HK-2 (cell line): ENCODE data around the gene ATG13.

Source experiments
- DNase-seq: peaks from one replicate; pipeline ENCODE4 v3.0.0-alpha.2; 2018; ENCODE audit not compliant: unreplicated experiment

Gene ATG13

DNA sequence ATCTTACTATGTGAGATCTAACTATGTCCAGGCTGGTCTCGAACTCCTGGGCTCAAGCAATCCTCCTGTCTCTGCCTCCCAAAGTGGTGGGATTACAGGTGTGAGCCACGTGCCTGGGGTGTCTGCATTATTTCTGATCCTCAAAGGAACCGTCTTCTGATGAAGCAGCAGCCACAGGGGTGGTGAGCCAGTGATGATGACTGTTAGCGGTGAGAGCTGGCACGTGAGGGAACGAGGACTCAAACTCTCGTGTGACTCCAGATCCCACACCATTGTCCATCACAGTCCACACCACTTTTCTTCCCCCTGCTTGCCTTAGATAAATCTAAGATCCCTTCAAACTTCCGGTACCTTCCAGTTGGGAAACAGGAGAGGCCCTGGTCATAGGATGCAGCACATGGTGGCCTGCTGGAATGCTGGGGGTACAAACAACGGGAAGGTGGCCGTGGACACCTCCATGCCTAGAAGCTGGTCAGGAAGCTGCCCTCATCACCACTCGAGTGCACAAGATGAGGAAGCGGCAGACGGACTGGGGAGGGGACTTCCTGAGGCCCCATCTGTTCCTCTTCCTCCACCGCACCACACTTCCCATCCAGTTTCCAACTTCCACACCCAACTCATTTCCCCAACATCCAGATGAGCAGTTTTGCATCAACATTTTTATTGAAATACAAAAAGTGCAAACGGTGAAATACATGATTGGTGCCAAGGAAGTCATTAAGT lies 59.2 kb downstream of the ATG13 start:
- no peak for DNase-seq

DNA sequence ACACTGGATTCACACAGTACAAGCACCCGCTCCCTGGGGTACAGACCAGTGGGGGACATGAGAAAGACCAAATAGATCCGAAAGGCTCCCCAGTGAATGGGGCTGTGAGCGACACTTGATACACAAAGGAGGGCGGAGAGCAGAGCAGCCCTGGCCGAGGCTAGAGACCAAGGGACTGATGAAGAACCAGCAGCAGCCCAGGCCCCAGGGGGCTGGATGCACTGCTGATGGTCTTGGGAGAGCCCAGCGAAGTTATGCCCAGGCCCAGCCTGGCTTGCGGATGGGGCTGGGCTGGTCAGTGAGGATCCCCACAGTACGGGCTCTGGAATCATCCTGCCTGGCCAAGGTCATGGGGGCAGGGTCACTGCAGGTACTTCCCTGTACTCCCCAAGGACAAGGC lies 59.8 kb downstream of the ATG13 start:
- no peak for DNase-seq

DNA sequence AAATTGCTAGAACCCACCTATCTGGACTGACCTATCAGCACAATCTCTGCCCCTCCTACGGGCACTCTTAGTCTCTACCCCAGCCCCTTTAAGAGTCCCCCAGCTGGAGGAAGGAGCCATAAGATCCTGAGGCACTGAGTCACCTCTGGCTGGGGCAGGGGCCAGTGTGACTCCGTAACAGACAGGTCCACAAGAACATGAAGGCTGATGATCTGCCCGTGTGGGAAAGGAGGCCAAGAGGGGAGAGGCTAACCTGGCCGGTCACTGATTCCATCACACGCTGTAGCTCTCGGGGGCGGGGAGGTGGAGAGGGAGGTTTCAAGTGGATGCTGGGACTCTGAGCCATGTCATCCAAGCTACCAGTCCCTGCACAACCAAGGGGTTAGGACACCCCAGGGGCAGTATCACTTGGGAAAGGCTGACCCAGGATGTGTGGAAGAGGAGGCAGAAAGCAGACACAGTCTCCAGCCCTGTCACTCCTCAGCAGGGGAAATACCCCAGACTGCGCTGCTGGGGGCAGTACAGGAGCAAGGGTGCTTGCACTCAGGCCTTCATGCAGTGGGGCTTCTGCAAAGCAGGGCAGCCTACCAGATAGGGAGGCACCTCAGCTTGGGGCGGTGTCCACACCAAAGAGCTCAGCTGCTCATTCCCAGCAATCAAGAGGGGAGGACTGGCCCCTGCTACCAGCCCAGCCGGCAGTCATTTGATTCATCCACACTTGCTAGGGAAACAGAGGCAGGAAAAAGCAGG lies 60.8 kb downstream of the ATG13 start:
- peak; percentile 33 for DNase-seq

DNA sequence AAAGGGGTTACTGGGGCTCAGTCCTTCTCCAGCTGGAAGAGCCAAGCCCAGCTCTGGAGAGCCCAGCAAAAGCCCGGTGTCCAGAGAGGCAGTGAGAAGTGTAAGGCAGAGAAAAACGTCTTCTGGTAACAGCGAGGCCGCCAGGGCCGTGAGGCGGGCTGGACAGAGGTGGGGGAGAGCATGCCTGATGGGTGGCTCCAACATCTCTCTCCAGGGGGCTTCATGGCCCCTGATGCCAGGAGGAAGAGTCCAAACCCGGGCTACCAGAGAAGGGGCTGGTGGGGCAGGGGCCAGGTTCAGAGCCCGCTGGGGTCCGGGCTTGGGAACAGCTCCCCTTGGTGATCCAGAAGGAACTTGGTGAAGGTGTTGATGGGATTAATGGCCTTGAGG lies 61.4 kb downstream of the ATG13 start:
- DNase-seq, result no peak

DNA sequence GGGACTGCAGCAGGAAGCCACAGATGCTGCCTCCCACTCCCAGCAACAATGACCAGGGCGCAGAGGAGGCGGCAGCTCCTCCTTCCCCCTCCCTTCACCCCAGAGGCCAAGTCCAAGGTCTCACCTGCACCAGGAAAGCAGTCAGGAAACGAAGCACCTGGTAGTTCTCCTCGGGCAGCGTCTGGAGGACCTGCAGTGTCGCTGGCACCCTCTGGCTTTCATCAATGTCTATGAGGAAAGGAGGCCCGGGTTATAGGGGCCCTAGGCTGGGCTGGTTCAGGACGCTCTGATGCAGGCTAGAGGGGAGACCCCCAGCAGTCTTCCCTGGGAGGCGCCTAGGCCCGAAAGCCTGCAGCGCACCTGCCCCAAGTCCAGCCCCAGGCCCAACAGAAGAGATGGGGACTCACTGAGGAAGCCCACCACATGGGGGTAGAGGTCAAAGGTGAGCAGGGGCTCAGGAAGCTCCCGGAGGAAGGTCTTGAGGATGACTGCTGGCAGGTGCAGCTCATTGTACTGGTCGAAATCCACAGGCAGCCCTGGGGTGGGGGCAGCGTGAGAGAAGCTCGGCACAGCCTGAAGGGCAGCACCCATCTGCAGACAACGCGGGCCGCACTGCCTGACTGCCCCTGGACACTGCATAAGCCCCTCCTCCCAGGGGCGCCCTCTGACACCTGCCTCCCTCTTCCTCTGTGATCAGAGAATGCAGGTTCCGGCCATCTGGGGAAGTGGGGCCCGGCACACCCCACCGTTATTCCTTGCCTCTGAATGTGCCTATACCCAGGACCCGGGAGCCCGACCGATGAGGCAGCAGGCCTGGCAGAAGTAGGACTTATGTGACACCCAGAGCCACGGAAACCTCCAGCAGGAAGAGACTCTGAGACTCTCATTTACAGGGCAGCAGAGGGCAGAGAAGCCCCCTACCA lies 62.1 kb downstream of the ATG13 start:
- DNase-seq, result no peak

DNA sequence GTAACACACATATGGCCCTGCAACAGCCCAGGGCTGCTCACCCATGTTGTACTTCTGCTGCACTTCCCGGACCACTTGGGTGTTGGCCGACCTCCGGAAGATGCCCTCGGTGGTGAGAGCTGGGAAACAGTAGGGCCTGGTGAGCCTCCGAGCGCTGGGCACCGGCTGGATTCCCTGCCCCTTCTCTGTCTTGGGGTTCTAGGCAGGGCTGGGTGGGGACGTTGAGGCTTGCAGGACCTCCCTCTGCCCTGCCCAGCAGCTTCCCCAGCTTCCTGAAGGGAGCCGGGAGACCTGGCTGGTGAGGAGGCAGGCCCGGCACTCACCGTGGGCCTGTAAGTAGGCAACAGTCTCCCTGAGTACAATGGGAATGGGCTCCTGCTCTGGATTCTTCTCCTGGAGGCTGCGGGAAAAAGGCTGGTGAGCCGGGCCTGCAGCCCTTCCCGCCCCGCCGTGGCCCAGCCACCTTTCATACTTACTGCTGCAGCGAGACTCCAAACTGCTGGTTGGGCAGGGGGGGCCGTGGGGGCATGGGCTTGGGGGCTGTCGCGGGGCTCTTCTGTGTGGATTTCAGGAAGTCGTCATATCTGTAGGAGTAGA lies 62.9 kb downstream of the ATG13 start:
- no peak for DNase-seq

DNA sequence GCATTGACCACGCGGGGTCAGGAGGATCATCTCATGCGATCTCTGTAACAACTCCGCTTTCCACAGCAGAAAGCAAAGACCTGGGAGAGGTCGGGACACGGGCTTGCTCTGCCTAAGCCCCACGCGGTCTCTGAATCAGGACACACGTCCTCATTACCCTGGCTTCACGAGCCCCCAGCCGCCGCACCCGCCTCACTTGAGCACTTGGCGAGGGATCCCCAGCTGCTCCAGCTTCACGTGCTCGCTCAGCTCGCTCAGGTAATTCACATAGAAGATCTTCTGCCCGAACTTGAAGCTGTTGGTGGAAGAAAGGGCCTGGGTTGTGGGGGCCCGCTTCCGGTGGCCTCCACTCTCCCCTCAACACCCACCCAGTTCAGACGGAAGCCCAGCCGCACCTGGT lies 63.5 kb downstream of the ATG13 start:
- no peak for DNase-seq

DNA sequence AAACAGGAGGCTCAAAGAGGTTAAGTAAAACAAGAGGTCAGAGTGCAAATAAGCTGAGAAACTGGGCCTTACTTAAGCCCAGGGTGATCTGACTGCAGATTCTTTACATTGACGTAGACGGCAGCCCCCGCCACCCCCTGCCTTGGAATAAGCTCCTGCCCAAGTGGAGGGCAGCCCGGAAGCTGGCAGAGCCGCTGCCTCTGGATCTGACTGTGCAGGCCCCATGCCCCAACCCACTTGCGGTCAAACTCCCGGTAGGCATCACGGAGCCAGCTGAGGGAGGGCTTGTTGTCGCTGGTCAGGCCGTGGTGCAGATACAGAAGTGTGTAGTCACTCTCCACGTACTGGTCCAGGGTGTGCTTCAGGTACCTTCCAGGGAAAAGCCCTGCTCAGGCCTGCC lies 64.5 kb downstream of the ATG13 start:
- no peak for DNase-seq

DNA sequence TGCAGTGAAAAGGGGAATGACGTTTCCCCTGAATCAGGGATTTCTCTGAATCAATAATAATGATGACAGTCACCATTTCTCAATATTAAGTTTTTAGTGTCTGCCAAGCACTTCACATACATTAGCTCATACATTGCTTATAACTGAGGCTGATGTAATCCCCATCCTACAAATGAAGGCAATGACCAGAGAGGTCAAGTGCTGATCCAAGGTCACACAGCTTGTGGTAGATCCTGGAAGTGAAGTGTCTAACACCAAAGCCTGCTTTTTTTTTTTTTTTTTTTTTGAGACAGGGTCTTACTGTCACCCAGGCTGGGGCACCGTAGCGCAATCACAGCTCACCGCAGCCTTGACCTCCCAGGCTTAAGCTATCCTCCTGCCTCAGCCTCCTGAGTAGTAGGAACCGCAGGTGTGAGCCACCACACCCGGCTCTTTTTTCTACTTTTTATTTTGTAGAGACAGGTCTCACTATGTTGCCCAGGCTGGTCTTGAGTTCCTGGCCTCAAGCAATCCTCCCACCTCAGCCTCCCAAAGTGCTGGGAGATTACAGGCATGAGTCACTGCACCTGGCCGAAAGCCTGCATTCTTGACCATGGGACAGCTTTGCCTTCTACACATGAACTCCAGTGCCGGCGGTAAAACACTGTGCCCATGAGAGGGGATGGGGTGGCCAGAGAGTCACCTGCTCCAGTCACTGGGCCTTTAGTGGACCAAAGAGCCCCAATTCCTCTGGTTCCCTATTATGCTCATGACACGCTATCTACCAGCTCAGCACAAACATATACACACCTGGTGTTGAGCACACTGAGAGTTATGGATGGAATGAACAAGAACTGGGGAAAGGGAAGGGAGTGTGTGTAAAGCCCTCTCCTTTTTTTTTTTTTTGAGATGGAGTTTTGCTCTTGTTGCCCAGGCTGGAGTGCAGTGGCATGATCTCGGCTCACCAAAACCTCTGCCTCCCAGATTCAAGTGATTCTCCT lies 65.7 kb downstream of the ATG13 start:
- no peak for DNase-seq

DNA sequence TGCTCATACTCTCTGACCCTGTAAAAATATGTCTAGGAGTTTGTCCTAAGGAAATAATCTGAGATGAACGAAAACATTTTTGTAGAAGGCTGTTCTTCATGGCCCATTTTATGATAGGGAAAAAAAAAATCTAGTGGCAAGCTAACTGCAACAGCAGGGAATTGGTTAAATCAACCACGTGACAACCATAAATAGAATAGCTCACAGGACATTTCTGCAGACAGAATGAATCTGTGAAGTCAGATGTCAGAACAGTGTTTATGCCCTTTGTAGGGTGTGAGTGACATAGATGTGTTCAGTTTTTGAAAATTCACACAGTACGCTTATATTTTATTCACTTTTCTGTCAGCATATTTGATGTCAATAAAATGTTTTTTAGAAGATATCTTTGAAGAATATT lies 67.0 kb downstream of the ATG13 start:
- no peak for DNase-seq

DNA sequence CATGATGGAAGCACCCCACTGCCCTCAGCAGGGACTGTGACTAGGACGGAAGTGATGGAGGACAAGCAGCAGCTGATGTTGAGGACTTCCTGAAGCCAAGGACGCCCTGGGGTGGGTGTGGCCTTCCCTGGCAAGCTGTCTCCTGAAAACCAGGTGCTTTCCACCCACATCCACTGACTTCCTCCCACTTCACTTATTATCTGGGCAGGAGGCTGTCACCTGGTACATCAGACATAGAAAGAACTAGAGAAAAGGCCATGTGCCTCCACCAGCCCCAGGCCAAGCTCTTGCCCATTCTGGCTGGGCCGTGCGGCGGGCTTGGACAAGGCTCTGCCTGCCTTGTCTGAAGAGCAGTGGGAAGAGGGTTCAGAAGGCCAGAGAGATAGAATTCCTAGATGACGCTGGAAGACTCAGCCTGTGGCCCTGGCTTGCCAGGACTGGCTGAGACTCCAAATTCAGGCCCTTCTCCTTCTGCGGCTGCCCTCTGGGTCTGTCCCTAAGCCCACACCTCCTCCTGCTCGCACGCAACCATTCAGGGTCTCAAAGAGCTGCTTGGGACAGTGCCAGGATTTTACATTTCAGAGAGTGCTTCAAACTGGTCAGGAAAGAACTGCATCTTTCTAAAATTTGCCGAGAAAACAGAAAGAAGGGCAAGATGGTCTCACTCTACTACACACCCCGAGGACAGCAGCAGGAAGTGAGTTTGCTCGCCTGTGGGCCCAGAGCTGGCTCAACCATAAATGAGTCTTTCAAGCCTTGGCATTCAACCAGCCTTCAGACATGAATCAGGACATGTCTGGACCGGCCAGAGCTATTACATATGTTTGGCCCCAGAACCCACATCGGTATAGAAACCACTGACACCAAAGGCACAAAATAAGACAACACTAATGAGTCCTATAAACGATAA lies 69.8 kb downstream of the ATG13 start:
- DNase-seq, result no peak

DNA sequence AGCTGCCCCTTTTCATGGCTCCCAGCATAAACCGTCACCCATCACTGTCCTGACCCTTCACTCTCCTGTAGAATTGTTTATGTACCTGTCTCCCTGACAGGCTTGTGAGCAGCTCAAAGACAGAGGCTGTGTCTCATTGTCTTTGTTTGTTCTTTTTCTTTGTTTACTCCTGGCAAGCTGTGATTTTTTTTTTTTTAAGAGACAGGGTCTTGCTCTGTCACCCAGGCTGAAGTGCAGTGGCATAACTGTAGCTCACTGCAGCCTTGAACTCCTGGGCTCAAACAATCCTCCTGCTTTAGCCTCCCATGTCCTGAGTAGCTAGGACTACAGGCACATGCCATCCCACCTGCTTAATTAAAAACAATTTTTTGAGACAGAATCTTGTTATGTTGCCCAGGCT lies 73.3 kb downstream of the ATG13 start:
- DNase-seq, result no peak

DNA sequence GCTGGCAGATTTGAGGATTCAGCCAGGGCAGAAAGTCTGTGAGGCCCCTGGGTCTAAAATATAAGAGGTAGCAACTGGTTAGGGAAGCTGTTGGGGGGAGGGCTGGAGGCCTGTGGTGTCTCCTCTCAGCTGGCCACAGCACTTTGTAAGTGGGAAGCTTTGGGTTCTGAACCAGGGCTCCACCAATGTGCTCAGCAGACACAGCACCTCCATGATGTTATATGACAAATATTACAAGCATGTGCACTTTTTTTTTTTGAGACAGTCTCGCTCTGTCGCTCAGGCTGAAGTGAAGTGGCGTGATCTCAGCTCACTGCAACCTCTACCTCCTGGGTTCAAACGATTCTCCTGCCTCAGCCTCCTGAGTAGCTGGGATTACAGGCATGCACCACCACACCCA lies 75.1 kb downstream of the ATG13 start:
- peak; percentile 53 for DNase-seq

DNA sequence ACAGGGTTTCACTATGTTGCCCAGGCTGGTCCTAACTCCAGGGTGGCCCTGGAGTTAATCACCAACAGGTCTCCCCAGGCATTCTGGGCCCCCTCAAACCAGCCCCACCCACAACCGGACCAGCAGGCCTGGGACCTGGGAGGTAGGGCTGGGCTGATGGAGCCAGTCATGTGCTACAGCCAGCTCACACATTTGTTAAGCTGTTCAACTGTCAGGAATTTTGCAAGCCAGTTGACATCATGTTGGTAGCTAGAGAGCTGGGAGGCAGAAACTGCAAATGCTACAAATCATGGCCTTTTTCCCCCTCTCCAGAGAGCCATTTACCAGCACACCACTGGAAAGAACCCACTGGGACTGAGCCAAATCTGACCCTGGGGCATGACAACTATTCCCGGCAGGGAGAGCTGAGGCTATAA lies 76.3 kb downstream of the ATG13 start:
- peak; percentile 69 for DNase-seq

DNA sequence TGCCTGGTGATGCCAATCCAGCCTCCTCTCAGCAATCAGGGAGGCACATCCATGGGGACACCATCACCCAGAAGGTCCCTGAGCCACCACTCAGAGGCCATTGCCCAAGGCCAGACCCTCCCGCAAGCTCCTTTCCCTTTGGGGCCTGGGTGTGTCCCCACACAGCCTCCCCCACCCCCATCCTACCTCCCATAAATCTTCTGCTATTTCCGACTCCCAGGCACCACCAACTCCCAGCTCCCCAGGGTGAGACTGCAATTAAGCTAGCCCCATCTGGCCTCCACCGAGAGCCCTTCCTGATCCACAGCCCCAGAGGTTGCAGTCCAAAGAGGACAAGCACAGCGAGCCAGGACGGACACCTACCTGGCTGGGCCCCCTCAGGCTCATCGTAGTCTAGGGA lies 76.7 kb downstream of the ATG13 start:
- DNase-seq, result no peak

DNA sequence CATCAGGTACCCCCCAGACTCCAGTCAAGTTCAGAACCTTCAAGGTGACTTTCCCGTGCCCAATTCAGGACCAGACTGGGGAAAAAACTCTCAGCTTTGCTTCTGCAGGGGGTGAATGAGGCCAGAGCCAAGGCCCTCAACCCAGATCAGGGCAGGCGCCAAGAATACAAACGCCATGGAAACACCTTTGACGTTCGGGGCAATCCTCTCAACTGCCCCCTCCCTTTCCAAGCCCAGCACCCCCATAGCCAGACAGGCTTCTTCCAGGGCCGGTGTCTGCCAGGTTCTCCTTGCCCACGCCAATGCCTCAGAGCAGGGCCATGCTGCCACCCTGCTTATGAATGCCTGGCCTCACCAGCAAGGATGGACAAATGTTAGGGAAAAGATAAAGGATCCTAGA lies 77.3 kb downstream of the ATG13 start:
- no peak for DNase-seq

DNA sequence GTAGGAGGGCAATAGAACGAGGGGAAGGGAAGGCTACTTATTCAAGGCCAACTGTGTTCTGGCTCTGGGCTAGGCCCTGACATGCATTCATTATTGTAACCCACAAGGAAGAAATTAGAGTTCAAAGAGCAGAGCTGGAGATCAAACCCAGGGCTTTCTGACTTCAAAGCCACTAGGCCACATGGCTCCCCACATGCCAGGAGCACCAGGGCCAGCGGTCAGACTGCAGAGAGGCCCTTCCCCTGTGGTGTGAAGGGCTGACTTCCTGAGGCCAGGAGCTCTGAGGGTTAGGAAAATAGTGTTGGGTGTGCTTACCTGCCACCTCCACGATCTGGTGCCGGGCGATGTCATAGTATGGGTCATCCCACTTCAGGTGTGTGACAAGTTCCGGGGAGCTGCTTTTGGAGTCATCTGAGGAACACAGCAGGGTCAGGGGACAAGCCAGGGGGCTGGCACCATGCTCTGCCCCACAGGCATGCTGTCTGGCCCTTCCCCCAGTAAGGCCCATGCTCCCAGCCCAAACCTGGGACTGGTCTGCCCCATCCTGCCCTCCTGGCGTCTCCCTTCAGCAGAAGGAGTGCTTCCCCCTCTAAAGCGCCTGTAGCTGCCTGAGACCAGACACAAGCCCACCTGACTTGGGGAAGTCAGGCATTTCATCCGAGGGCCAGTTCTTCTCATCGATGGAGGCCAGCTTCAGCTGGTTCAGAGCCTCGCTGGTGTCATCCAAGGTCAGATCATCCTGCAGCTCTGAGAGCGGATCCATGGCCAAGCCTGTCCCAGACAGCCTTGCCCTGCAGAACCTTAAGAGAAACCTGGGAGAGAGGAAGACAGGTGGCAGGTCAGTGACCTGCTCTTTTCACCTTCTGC lies 78.2 kb downstream of the ATG13 start:
- DNase-seq, result no peak

DNA sequence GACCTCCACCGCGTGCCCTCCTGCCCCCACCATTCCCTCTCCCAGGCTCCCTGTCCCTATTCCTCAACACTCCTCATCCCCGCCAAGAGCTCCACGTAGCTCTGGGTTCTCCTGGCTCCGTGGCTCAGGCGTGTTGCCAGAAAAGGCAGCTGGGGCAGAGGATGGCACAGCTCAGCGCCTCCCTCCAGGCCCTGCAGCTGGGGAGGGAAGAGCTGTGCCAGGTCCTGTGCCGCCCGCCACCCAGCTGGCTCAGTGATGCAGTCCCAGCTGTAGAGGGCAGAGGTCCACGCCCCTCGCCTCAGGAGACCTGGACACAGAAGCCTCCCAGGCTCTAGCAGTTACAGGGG lies 78.8 kb downstream of the ATG13 start:
- no peak for DNase-seq

DNA sequence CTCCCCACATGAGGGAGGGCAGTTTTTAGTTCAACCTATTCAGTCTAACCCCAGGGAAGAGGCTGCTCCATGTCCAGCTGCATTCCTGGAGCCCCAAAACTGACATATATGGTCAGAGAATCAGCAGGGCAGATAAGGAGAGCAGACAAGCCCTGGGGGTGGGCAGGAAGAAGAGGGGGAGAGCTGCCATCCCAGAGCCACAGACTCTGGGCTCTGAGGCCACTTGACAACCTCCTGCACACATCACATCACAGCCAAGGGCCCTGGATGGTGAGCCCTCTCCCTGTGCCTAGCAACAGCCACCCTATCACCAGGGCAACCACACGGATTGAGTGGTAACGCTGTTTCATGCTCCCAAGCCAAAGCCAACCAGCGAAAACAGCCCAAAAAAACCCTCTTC lies 80.0 kb downstream of the ATG13 start:
- no peak for DNase-seq
